GM18520 (cell line): ENCODE results near the gene OR4D2.
"Not testable (repeated sequence)": the region's sequence is repeated elsewhere in the genome, so short reads cannot be mapped to it uniquely, and the experiment has no call there.

Source experiments
- ATAC-seq: cut with Tn5 transposase; IDR thresholded peaks from one replicate; pipeline ENCODE4 v1.9.1; 2021; ENCODE audit not compliant: unreplicated experiment

Gene OR4D2

DNA sequence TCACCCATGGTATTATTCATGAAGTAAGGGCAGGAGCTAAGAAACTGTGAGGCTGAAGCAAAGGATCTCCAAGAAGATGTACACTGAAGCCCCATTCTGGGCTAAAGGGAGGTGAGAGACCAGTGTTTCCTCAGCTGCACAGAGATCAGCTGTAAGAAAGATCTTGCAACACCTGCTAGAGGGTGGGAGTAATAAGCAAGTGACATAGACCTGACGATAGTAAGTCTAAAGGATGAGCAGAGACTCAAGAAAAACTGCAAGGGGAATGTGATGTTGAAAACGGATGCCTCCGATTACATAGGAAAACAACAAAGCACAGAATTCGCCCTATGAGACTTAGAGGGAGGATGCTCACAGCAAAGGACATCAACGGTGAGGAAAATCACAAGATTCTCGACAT, at the start of gene OR4D2:
TSS of gene OR4D2 (plus strand) at position 301 of the 400 bp plus-strand sequence. CDS start 2,674 bp downstream, outside the sequence.
- no peak for ATAC-seq

GRCh38 chr17:58117382-58117781, 49.4 kb upstream of the OR4D2 start:
- ATAC-seq = no peak

GRCh38 chr17:58119491-58119890, 47.3 kb upstream of the OR4D2 start:
- ATAC-seq = no peak

- no peak for ATAC-seq
Measured at GRCh38 chr17:58120195-58120822, 46.5 kb upstream of the OR4D2 start.

DNA sequence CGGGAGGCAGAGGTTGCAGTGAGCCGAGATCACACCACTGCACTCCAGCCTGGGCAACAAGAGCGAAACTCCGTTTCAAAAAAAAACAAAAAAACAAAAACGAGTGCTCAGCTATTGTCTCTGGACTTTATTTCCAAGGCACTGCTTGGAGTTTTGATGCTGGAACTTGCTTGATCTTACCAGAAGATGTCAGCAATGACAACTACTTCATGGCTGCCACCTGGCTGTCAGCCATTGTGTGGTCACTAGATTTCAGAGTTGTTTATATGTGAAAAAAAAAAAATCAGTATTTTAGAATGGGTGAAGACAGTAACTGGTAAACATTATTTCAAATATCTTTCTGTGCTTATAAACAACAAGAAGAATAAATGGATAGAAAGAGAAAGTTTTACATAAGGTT, 44.9 kb upstream of the OR4D2 start:
- ATAC-seq = no peak

DNA sequence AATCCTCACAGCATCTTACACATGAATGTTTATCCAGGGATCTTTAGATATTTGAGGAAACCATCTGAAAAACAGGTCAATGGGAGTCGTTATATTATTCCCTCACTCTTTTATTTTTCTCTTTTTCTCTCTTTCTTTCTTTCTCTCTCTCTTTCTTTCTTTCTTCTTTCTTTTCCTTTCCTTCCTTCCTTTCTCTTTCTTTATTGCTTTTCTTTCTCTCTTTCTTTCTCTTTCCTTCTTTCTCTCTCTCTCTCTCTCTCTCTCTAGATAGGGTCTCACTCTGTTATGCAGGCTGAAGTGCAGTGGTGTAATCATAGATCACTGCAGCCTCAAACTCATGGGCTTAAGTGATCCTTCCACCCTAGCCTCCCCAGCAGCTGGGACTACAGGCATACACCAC, 38.9 kb upstream of the OR4D2 start:
- no peak for ATAC-seq

DNA sequence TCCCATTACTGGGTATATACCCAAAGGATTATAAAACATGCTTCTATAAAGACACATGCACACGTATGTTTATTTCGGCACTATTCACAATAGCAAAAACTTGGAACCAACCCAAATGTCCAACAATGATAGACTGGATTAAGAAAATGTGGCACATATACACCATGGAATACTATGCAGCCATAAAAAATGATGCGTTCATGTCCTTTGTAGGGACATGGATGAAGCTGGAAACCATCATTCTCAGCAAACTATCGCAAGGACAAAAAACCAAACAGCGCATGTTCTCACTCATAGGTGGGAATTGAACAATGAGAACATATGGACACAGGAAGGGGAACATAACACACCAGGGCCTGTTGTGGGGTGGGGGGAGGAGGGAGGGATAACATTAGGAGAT, 34.1 kb upstream of the OR4D2 start:
- not testable (repeated sequence) for ATAC-seq

GRCh38 chr17:58136669-58137279, 30.0 kb upstream of the OR4D2 start:
- no peak for ATAC-seq

- ATAC-seq = no peak
Measured at GRCh38 chr17:58141505-58141904, 25.3 kb upstream of the OR4D2 start.

- ATAC-seq = not testable (repeated sequence)
Measured at GRCh38 chr17:58143335-58143734, 23.4 kb upstream of the OR4D2 start.

DNA sequence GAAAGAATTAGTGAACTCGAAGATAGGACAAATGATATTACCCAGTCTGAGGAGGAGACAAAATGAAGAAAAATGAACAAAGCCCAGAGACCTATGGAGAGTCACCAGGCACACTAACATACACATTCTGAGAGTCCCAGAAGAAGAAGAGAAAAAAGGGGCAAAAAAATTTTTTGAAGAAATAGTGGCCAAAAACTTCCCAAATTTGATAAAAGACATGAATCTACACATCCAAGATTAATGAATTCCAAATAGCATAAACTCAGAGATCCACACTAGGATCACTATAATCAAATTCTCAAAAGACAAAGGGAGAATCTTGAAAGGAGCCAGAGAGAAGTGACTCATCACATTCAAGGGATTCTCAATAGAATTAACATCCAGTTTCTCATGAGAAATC, 22.0 kb upstream of the OR4D2 start:
- ATAC-seq = no peak

- ATAC-seq = no peak
Measured at GRCh38 chr17:58147930-58148434, 18.8 kb upstream of the OR4D2 start, which contains the start of gene OR4D1. Gene OR4D1 (plus strand): TSS chr17:58148384. CDS start chr17:58155154, 6,770 bp downstream.

- no peak for ATAC-seq
Measured at GRCh38 chr17:58148609-58149008, 18.2 kb upstream of the OR4D2 start.

DNA sequence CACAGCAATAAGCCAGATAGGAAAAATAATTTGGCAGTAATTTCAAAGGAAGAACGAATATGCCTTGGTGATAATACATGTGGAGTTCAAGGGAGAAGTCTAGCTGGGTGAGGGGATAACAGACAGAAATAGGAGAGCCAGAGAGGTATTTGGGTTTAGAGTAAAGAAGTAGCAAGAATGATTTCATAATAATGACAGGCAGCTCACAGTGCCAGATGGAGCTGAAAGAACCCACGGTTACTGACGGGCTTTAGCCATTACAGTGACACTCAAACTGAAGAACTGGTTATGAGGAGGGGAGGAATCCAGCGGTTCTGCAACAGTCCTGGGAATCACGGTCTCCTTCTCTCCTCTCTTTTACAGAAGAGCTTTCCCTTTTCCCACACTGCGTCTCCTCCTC, 16.4 kb upstream of the OR4D2 start:
- ATAC-seq = no peak

GRCh38 chr17:58153046-58153445, 13.7 kb upstream of the OR4D2 start:
- no peak for ATAC-seq

DNA sequence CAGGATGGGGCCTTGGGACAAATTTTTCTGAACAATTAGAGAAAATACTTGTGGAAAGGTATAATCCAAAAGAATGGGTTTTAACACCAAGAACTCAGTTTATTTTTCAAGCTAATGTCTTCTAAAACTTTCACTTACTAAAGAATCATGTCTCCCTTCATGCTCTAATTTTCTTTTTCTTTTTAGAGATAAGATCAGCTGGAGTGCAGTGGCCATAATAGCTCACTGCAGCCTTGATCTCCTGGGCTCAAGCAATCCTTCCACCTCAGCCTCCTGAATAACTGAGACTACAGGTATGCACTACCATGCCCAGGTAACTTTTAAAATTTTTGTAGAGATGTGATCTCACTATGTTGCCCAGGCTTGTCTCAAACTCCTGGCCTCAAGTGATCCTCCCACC, 13.1 kb upstream of the OR4D2 start:
- ATAC-seq = no peak

- ATAC-seq = no peak
Measured at GRCh38 chr17:58156839-58157803, 9.7 kb upstream of the OR4D2 start.

DNA sequence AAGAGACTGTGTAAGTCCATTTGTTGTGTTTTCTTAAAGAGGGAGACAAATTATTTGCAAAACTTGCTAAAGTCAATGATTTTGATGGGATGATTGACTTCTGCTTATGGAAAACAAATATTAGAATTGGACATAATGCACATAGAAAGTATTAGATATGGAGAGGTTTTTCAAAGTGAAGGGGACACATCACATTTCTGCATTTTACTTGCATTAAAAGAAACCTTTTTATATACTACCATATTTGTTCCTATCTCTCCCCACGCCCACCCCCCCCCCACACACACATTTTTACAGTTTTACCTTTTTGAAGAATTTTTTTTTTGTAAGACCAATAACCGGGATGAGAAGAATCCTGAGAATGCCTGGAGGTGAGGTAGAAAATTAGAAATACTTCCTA, 8.6 kb upstream of the OR4D2 start:
- no peak for ATAC-seq

DNA sequence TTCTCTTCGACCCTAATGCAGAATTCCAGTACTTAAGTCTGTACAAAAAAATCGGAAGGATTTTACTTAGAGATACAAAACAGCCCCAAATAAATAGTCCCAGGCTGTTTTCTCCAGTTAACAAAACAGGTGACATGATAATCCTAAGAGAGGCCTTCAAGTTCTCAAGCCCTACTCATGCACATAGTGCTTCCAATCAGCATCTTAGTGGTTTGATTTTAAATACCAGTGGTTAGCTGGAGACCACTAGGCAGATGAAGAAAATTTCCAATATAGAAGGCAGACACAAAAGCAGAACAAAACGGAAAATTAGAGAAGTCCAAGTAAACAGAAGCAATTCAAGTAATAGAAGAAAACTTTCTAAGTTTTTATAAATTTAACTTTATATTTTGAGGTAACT, 5.2 kb upstream of the OR4D2 start:
- no peak for ATAC-seq

DNA sequence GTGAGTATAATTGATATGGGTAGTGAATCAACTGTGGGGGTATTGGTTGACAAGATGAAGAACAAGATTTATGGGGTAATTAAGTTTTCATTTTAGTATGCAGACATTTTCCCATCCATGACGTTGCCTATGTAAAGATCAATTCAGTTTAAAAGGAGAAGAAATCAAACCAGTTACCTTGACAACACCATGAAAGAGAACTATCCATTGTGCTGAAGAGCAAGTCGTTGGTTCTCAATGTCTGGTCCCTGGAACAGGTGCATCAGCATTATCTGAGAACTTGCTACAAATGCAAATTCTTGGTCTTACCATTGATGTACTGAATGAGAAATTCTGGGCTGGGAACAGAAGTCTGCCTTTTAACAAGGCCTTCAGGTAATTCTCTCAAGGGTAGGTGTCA, 801 bp upstream of the OR4D2 start:
- ATAC-seq = no peak

GRCh38 chr17:58170622-58171021, 3.8 kb downstream of the OR4D2 start:
- ATAC-seq = no peak
